NCI-H2107 (cell line): ENCODE measurements around the gene SCN8A.
"Not testable (repeated sequence)": the region's sequence is repeated elsewhere in the genome, so short reads cannot be mapped to it uniquely, and the experiment has no call there.

ENCODE experiments used
- DNase-seq: peaks from one replicate; lab custom pipeline; 2025; lab: John Stamatoyannopoulos, UW

Gene SCN8A

GRCh38 chr12:51591016-51591901 is at the start of gene SCN8A:
TSS of gene SCN8A (plus strand) at chr12:51591233. CDS start at chr12:51662818, 71,585 bp downstream.
- no peak for DNase-seq

GRCh38 chr12:51546097-51546496 is 44.9 kb upstream of the SCN8A start:
- no peak for DNase-seq

- no peak for DNase-seq
Measured at GRCh38 chr12:51547606-51548005, 43.4 kb upstream of the SCN8A start.

- no peak for DNase-seq
Measured at GRCh38 chr12:51548241-51548640, 42.8 kb upstream of the SCN8A start.

- no peak for DNase-seq
Measured at GRCh38 chr12:51549637-51550036, 41.4 kb upstream of the SCN8A start.

- DNase-seq: not testable (repeated sequence)
Measured at GRCh38 chr12:51568271-51569032, 22.6 kb upstream of the SCN8A start.

- no peak for DNase-seq
Measured at GRCh38 chr12:51579321-51579850, 11.6 kb upstream of the SCN8A start.

- DNase-seq: no peak
Measured at GRCh38 chr12:51589060-51589459, 2.0 kb upstream of the SCN8A start.

- no peak for DNase-seq
Measured at GRCh38 chr12:51589557-51590176, 1.4 kb upstream of the SCN8A start.

GRCh38 chr12:51590347-51591015 is 552 bp upstream of the SCN8A start:
- DNase-seq: peak; percentile 64

GRCh38 chr12:51592034-51592705 is 1.1 kb downstream of the SCN8A start:
- DNase-seq: no peak

- no peak for DNase-seq
Measured at GRCh38 chr12:51593021-51593420, 2.0 kb downstream of the SCN8A start.

- DNase-seq: no peak
Measured at GRCh38 chr12:51593539-51593938, 2.5 kb downstream of the SCN8A start.

GRCh38 chr12:51598156-51598555 is 7.1 kb downstream of the SCN8A start:
- DNase-seq: no peak

GRCh38 chr12:51600721-51601120 is 9.7 kb downstream of the SCN8A start:
- no peak for DNase-seq

- DNase-seq: no peak
Measured at GRCh38 chr12:51601241-51601640, 10.2 kb downstream of the SCN8A start.

GRCh38 chr12:51605896-51606295 is 14.9 kb downstream of the SCN8A start:
- not testable (repeated sequence) for DNase-seq

- DNase-seq: not testable (repeated sequence)
Measured at GRCh38 chr12:51607197-51607596, 16.2 kb downstream of the SCN8A start.

GRCh38 chr12:51620448-51620847 is 29.4 kb downstream of the SCN8A start:
- DNase-seq: no peak

GRCh38 chr12:51621156-51621922 is 30.3 kb downstream of the SCN8A start:
- no peak for DNase-seq
